ENCODE results near the gene TMED8. TPM values are rescaled to one million over a fixed set of nuclear protein-coding genes. Genes with fewer than 3 reads are reported as not detected.

Gene TMED8
- total RNA-seq, 4 donors from 2014 or later, result 5.3 to 11.2 (median 7.9) TPM

DNA sequence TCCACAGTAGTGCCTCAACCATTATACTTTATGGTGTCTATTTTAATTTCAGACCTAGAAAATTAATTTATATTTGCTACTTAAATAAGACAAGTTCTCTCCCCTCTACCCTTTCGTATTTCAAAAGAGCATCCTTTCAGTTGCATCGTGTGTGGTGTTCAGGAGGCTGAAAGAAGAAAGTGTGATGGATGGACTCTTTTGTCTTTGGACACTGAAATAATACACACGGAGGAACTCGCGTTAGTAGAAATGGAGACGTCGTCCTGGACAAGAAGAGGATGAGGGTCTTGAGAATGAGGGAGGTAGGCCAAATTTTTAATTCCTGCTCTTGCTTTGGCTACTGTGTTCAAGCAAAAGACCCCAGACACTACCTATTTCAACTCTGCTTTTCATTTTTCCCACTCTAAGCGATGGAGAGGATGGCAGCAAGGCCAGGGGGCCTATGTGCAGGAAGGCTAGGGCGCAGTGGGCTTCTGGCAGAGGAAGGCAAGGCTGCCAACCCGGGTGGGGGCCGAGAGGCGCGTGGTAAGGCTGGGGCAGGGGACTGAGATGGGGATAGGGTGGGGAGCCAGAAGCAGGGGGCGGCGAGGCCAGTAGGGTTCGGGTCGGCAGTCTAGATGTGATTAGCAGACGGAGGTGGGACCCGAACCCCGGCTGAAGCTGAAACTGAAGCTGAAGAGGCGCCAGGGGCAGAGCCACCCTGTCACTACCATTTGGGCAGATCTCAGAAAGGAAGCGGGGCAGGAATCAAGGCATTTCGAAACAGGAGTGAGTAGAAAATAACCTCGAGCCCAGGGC, 722 bp downstream of the TMED8 start:
- peak overlapping the region; percentile 75 for H3K27ac ChIP-seq
- H3K4me3 ChIP-seq, result peak overlapping the region; percentile 67
- 13% methylated on average over 24 of the region's 24 CpGs for WGBS
- H3K36me3 ChIP-seq, result no peaks in the 10 kb centered on the region
- H3K27me3 ChIP-seq, result no peaks in the 10 kb centered on the region
- peak in 1 of 2 donors; percentile 56 for DNase-seq (ENCODE audit: low spot score in 2 of 2)
- no peaks in the 10 kb centered on the region for H3K9me3 ChIP-seq
- no peak for TF ChIP-seq POLR2AphosphoS5 (IDR thresholded peaks at IDR 0.05)
- TF ChIP-seq POLR2A (IDR thresholded peaks at IDR 0.05), result no peak
- TF ChIP-seq EP300 (IDR thresholded peaks at IDR 0.05), result no peak
- TF ChIP-seq, protein P1, sequence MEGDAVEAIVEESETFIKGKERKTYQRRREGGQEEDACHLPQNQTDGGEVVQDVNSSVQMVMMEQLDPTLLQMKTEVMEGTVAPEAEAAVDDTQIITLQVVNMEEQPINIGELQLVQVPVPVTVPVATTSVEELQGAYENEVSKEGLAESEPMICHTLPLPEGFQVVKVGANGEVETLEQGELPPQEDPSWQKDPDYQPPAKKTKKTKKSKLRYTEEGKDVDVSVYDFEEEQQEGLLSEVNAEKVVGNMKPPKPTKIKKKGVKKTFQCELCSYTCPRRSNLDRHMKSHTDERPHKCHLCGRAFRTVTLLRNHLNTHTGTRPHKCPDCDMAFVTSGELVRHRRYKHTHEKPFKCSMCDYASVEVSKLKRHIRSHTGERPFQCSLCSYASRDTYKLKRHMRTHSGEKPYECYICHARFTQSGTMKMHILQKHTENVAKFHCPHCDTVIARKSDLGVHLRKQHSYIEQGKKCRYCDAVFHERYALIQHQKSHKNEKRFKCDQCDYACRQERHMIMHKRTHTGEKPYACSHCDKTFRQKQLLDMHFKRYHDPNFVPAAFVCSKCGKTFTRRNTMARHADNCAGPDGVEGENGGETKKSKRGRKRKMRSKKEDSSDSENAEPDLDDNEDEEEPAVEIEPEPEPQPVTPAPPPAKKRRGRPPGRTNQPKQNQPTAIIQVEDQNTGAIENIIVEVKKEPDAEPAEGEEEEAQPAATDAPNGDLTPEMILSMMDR (IDR thresholded peaks at IDR 0.05), result no peak
- H3K4me1 ChIP-seq, result peaks cover 16% of the 10 kb centered on the region

DNA sequence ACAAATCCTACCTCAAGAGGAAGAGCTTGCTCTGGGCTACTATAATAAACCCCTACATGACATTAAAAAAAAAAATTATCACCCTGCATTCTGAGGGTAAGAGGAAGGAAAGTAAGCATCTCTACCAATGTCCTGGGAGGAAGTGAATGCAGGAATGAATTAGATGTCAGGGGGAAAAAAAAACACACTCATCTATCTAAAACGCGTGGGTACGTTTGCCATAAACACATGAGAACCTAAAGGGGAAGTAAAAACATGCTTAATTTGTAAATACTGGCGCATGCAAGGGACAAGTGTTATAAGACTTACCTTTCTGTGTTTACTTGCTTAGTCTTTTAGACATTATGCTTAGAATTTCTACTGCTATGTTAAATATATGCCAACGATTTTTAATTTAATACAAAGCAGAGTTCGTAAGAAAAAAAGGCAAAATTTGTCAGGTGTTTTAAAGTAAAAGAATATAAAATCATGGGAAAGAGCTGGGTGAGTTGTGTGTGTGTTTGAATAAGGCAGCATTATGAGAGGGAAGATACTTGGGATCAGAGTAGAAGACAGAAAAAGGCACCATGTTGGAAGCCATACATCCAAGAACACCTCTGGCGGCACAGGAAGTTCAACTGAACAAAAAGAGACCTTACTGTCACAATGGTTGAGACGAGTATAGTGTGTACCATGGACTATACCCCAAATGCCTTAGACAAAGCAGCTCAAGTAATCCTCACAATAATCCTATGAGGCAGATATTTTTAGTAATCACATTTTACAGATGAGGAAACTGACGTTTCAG, 1.5 kb downstream of the TMED8 start:
- H3K9me3 ChIP-seq, result no peaks in the 10 kb centered on the region
- peaks cover 16% of the 10 kb centered on the region for H3K4me1 ChIP-seq
- 82% methylated on average over 9 of the region's 9 CpGs for WGBS
- peak overlapping the region; percentile 67 for H3K4me3 ChIP-seq
- DNase-seq (ENCODE audit: low spot score in 2 of 2), result no peak
- H3K27ac ChIP-seq, result no peak overlapping the region
- no peaks in the 10 kb centered on the region for H3K36me3 ChIP-seq
- H3K27me3 ChIP-seq, result no peaks in the 10 kb centered on the region
- TF ChIP-seq EP300 (IDR thresholded peaks at IDR 0.05), result no peak
- TF ChIP-seq, protein P1 (IDR thresholded peaks at IDR 0.05), result no peak
- no peak for TF ChIP-seq POLR2A (IDR thresholded peaks at IDR 0.05)
- TF ChIP-seq POLR2AphosphoS5 (IDR thresholded peaks at IDR 0.05), result no peak

DNA sequence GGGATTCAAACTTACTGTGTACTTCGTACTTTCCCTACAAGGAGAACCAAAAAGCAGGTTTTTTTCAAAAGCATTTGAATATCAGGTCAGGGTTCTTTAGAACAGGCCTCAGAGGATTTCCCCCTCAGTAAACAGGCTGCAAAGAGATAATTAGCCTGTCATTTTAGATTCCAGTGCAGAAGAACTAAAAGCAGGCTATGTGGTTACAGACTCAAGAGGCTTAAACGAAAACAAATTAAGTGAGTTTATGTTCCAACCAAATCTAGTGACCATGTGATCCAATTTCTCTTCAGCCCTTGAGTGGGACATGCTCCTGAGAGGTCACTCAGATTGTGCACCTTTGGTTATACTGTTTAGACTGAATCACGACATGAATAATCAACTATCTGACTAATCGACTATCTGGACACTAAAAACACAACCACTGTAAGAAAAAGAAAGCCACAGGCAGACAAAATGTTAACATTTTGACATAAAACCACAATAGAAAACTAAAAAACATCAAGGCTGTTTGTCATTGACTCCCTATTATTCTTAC, 4.5 kb downstream of the TMED8 start:
- Histone ChIP-seq H3K36me3 (no peaks in the 10 kb centered on the region), H3K27me3 (no peaks in the 10 kb centered on the region), H3K9me3 (no peaks in the 10 kb centered on the region), H3K4me1 (peaks cover 11% of the 10 kb centered on the region), H3K4me3 (no peak overlapping the region), H3K27ac (no peak overlapping the region)
- DNase-seq (ENCODE audit: low spot score in 2 of 2), result no peak
- 73% methylated on average over 4 of the region's 4 CpGs for WGBS
- TF ChIP-seq EP300 (IDR thresholded peaks at IDR 0.05), result no peak
- TF ChIP-seq, protein P1 (IDR thresholded peaks at IDR 0.05), result no peak
- no peak for TF ChIP-seq POLR2AphosphoS5 (IDR thresholded peaks at IDR 0.05)
- no peak for TF ChIP-seq POLR2A (IDR thresholded peaks at IDR 0.05)

DNA sequence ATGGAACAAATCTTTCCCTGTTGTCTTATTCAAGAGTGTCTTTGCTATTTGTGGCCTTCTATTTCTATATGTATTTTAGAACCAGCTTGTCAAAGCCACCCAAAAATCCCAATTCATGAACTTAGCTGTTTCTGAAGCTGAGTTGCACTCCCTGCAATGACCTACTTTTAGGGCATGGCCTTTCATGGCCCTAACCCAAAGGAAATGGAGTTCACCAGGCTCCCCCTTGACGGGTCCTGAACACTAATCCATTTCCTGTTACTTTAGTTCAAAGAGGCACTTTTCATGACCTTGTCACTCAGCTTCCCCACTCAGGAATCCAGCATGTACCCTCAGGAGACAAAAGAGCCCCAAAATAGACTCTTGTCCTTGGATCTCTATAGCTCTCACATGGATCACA, 7.6 kb downstream of the TMED8 start:
- WGBS, result 47% methylated on average over 1 of the region's 1 CpG
- Histone ChIP-seq H3K27me3 (no peaks in the 10 kb centered on the region), H3K9me3 (no peaks in the 10 kb centered on the region), H3K36me3 (no peaks in the 10 kb centered on the region), H3K4me1 (no peaks in the 10 kb centered on the region), H3K27ac (no peak overlapping the region), H3K4me3 (no peak overlapping the region)
- no peak for DNase-seq (ENCODE audit: low spot score in 2 of 2)
- no peak for TF ChIP-seq POLR2A (IDR thresholded peaks at IDR 0.05)
- TF ChIP-seq, protein P1 (IDR thresholded peaks at IDR 0.05), result no peak
- TF ChIP-seq POLR2AphosphoS5 (IDR thresholded peaks at IDR 0.05), result no peak
- TF ChIP-seq EP300 (IDR thresholded peaks at IDR 0.05), result no peak

DNA sequence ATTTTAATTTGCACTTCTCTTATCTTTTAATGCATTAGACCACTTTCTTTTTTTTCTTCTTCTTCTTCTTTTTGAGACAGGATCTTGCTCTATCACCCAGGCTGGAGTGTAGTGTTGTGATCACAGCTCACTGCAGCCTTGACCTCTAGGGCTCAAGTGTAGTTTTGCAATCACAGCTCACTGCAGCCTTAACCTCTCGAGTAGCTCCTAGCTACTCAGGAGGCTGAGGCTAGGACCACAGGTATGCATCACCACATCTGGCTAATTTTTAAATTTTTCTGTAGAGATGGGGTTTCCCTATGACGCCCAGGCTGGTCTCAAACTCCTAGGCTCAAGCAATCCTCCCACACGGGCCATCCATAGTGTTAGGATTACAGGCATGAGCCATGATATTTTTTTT, 12.7 kb downstream of the TMED8 start:
- Histone ChIP-seq H3K4me1 (no peaks in the 10 kb centered on the region), H3K27ac (no peak overlapping the region), H3K36me3 (no peaks in the 10 kb centered on the region), H3K4me3 (no peak overlapping the region), H3K27me3 (no peaks in the 10 kb centered on the region), H3K9me3 (no peaks in the 10 kb centered on the region)
- DNase-seq (ENCODE audit: low spot score in 2 of 2), result no peak
- TF ChIP-seq, protein P1 (IDR thresholded peaks at IDR 0.05), result no peak
- TF ChIP-seq POLR2AphosphoS5 (IDR thresholded peaks at IDR 0.05), result no peak
- TF ChIP-seq EP300 (IDR thresholded peaks at IDR 0.05), result no peak
- TF ChIP-seq POLR2A (IDR thresholded peaks at IDR 0.05), result no peak
- WGBS, result 95% methylated on average over 3 of the region's 3 CpGs

Measured in suprapubic skin (tissue), 4 donors.